H1 (cell line): ENCODE results near the gene DKKL1. TPM values are rescaled to one million over a fixed set of nuclear protein-coding genes. Genes with fewer than 3 reads are reported as not detected.

Source experiments
- BACH1 ChIP-seq: IDR thresholded peaks from 2 replicates; pipeline ENCODE4 v1.6.1; 2012; ENCODE audit warnings: low read length, improper control_type of control experiment
- CEBPB ChIP-seq: IDR thresholded peaks from 2 replicates; pipeline ENCODE4 v1.6.1; 2012; ENCODE audit warnings: low read depth, low read length
- CTBP2 ChIP-seq: IDR thresholded peaks from 2 replicates; pipeline ENCODE4 v1.7.0; 2011; ENCODE audit warnings: borderline replicate concordance, mild to moderate bottlenecking, moderate library complexity, mixed read lengths, low read length; ENCODE audit not compliant: insufficient read depth, insufficient read length
- JUN ChIP-seq: IDR thresholded peaks from 2 replicates; pipeline ENCODE4 v1.6.1; 2011; ENCODE audit warnings: low read depth, mild to moderate bottlenecking, improper control_type of control experiment, low read length
- JUND ChIP-seq: IDR thresholded peaks from 2 replicates; pipeline ENCODE4 v1.6.1; 2011; ENCODE audit warnings: mild to moderate bottlenecking, improper control_type of control experiment, low read length
- NANOG ChIP-seq: IDR thresholded peaks from 2 replicates; pipeline ENCODE4 v1.6.1; 2011; ENCODE audit warnings: low read length, low read depth, mild to moderate bottlenecking, inconsistent platforms; ENCODE audit not compliant: insufficient read depth, poor library complexity, severe bottlenecking
- POLR2A ChIP-seq, 2 experiments: IDR thresholded peaks; 1 replicate in 1 of 2; 2 replicates in 1 of 2; pipeline ENCODE4 v1.6.1; 2011; ENCODE audit warnings: low read depth in 2 of 2, low read length in 2 of 2, mild to moderate bottlenecking in 2 of 2; ENCODE audit errors: control extremely low read depth in 1 of 2
- POLR2AphosphoS5 ChIP-seq: IDR thresholded peaks from 2 replicates; pipeline ENCODE4 v1.6.1; 2011; ENCODE audit warnings: low read depth, low read length
- SIN3A ChIP-seq, 2 experiments: IDR thresholded peaks in 1 of 2; conservative IDR thresholded peaks in 1 of 2; 2 replicates each; pipeline ENCODE4 v1.6.1; 2011 to 2012; ENCODE audit warnings: low read length in 2 of 2, improper control_type of control experiment in 1 of 2, low read depth in 1 of 2, mild to moderate bottlenecking in 1 of 2
- SIX5 ChIP-seq: IDR thresholded peaks from 2 replicates; pipeline ENCODE4 v1.6.1; 2011; ENCODE audit warnings: mild to moderate bottlenecking, low read depth, low read length
- SP4 ChIP-seq: IDR thresholded peaks from 2 replicates; pipeline ENCODE4 v1.6.1; 2012; ENCODE audit warnings: low read length, inconsistent platforms
- SRF ChIP-seq: IDR thresholded peaks from 2 replicates; pipeline ENCODE4 v1.6.1; 2011; ENCODE audit warnings: mild to moderate bottlenecking, low read depth, low read length, moderate library complexity
- TAF1 ChIP-seq: IDR thresholded peaks from 2 replicates; pipeline ENCODE4 v1.6.1; 2011; ENCODE audit warnings: mild to moderate bottlenecking, low read depth, low read length
- YY1 ChIP-seq: IDR thresholded peaks from 2 replicates; pipeline ENCODE4 v1.6.1; 2011; ENCODE audit warnings: low read depth, mild to moderate bottlenecking, low read length
- polyA plus RNA-seq, 7 experiments: library from polyadenylated mRNA; depleted of rRNA in 3 of 7; stranded (reverse) in 5 of 7; unstranded in 2 of 7; fragments of >200 nt in 5 of 7; fragments of 200-250 nt in 2 of 7; gene quantifications; 1 replicate in 5 of 7; 2 replicates in 1 of 7; 4 replicates in 1 of 7; pipeline versions ENCODE4 v1.2.1 to v1.2.3, GENCODE V29; 2011 to 2013; ENCODE audit warnings: missing spikeins in 2 of 7, mixed read lengths in 2 of 7
- total RNA-seq: library from RNA; stranded (reverse); fragmentation: NEBNext Ultra II Directional; extraction: Animal tissue kit (Norgen Biotek cat#: 25700); gene quantifications from 2 replicates; pipeline ENCODE4 v1.2.1, GENCODE V29; 2021
- TF ChIP-seq, protein P1 (sequence below), 3 experiments: IDR thresholded peaks; 1 replicate in 2 of 3; 2 replicates in 1 of 3; pipeline versions ENCODE4 v1.5.1 to v1.6.1; 2011; ENCODE audit warnings: low read length in 3 of 3, mild to moderate bottlenecking in 3 of 3, inconsistent platforms in 2 of 3, low read depth in 1 of 3, moderate library complexity in 1 of 3; ENCODE audit not compliant: insufficient read depth in 1 of 3; ENCODE audit errors: control extremely low read depth in 1 of 3
- TF ChIP-seq, protein P2 (sequence below): IDR thresholded peaks from 2 replicates; pipeline ENCODE4 v1.6.1; 2012; ENCODE audit warnings: inconsistent platforms

Gene DKKL1
- total and polyA plus RNA-seq, 2 of the 8 experiments (the other 6 are each of a cell fraction or from before 2014, with no cell fraction given): 2.6 to 6.8 TPM

DNA sequence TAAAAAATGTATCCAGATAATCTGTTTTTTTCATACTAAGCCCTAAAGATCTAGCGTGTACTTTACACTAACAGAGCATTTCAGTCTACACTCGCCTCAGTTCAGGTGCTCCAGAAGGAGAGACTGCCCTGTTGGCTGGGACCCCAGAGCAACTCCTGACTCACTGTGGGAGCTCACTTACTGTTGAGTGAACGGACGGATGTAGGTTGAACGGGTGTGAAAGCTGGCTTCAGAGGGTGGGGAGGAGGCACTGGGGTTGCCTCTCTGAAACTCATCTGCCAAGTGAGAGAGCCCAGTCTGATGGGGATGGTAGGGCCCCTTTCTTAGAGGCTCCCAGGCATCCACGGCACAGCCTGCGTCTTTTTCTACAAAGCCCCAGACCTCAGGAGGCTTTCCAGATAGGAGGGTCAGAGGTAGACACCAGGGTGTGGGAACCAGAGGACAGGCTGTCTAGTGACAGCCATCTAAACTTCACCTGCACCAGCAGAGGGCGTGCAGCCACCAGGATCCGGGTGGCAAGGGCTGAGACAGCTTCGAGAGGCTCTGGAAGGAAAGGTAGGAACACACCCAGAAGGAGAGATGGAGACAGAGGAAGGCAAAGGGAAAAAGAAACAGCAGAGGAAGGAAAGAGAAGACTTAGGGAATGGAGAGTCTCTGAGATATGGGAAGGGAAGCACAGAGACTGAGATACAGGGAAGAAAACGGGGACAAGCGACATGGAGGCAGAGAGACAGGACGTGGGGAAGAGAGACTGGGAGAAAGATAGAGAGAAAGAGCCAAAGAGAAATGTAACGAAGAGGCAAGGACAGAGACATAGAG is 28.1 kb downstream of the DKKL1 start (continued):
- no peak for TF ChIP-seq CTBP2
- TF ChIP-seq, protein P1, sequence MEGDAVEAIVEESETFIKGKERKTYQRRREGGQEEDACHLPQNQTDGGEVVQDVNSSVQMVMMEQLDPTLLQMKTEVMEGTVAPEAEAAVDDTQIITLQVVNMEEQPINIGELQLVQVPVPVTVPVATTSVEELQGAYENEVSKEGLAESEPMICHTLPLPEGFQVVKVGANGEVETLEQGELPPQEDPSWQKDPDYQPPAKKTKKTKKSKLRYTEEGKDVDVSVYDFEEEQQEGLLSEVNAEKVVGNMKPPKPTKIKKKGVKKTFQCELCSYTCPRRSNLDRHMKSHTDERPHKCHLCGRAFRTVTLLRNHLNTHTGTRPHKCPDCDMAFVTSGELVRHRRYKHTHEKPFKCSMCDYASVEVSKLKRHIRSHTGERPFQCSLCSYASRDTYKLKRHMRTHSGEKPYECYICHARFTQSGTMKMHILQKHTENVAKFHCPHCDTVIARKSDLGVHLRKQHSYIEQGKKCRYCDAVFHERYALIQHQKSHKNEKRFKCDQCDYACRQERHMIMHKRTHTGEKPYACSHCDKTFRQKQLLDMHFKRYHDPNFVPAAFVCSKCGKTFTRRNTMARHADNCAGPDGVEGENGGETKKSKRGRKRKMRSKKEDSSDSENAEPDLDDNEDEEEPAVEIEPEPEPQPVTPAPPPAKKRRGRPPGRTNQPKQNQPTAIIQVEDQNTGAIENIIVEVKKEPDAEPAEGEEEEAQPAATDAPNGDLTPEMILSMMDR (IDR thresholded peaks at IDR 0.05; ENCODE audit: control extremely low read depth in 1 of 3, insufficient read depth in 1 of 3, low read depth in 1 of 3, low read length in 3 of 3): peak; percentile 92 to 98 (median 94)
- TF ChIP-seq SIN3A (conservative IDR thresholded peaks at IDR 0.05 in 1 of 2, IDR thresholded peaks at IDR 0.05 in 1 of 2; ENCODE audit: low read depth in 1 of 2, low read length in 2 of 2): peak in 1 of 2 experiments; percentile 82; a peak in 1 of 4 replicates
- no peak for TF ChIP-seq JUN
- TF ChIP-seq BACH1: no peak
- no peak for TF ChIP-seq NANOG
- TF ChIP-seq YY1: peak; percentile 55; the same call in 1 of the 2 replicates
- no peak for TF ChIP-seq SRF
- no peak for TF ChIP-seq SP4
- TF ChIP-seq, protein P2, sequence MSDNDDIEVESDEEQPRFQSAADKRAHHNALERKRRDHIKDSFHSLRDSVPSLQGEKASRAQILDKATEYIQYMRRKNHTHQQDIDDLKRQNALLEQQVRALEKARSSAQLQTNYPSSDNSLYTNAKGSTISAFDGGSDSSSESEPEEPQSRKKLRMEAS: no peak
- TF ChIP-seq SIX5: no peak
- TF ChIP-seq TAF1: no peak
- no peak for TF ChIP-seq POLR2A (IDR thresholded peaks at IDR 0.05; ENCODE audit: control extremely low read depth in 1 of 2, low read depth in 2 of 2, low read length in 2 of 2)
- no peak for TF ChIP-seq POLR2AphosphoS5
- 0 out of 2 replicates have a peak, but pooled peaks have one; percentile 35 for TF ChIP-seq JUND
- no peak for TF ChIP-seq CEBPB
